Measurements from ENCODE around the gene APOA5. TPM values are rescaled to one million over a fixed set of nuclear protein-coding genes. Genes with fewer than 3 reads are reported as not detected.

APOA5 gene
- polyA plus RNA-seq, 3 donors = not detected

DNA sequence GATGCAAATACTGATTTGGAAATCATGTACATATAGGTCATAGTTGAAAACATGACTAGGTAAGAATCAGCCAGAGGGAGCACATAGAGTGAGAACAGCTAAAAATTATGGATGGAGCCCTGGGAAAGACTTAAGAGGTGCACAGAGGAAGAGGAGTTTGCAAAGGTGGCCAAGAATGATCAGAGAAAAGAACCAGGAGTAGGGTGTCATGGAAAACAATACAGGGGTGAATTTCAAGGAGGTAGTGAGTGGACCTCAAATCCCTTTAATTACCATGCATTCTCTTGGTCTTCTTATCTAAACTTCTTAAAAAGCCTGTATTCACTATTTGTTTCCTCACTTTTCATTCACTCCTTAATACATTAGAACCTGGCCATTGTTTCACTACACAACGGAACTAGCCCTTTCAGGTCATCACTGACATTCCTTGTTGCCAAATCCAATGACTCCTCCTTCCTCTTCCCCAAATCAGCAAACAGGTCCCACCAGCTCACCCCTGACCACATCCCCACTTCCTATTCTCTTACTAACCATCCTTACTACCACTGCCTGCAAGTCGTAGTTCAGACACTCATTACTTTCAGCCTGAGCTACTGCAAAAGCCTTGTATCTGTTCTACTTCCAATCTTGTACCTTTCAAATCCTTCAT lies 41.5 kb downstream of the APOA5 start:
- H3K27ac ChIP-seq (ENCODE audit: low read depth in 1 of 2, low read length in 2 of 2) = peak overlapping the region in 1 of 2 donors; percentile 29
- no peak overlapping the region for H3K9ac ChIP-seq (ENCODE audit: insufficient read depth, low read length, poor library complexity, severe bottlenecking)
- no peak overlapping the region for H3K4me2 ChIP-seq (replicated peaks; ENCODE audit: extremely low read depth, low read length, poor library complexity, severe bottlenecking)
- H3K27me3 Mint-ChIP-seq (ENCODE audit: low read depth in 3 of 3) = no peaks in the 10 kb centered on the region
- no peak overlapping the region for H2AFZ ChIP-seq (ENCODE audit: insufficient read depth, low read depth, low read length, poor library complexity, severe bottlenecking)
- no peaks in the 10 kb centered on the region for H4K20me1 ChIP-seq (ENCODE audit: insufficient read depth, low read length)
- TF ChIP-seq, protein P1, sequence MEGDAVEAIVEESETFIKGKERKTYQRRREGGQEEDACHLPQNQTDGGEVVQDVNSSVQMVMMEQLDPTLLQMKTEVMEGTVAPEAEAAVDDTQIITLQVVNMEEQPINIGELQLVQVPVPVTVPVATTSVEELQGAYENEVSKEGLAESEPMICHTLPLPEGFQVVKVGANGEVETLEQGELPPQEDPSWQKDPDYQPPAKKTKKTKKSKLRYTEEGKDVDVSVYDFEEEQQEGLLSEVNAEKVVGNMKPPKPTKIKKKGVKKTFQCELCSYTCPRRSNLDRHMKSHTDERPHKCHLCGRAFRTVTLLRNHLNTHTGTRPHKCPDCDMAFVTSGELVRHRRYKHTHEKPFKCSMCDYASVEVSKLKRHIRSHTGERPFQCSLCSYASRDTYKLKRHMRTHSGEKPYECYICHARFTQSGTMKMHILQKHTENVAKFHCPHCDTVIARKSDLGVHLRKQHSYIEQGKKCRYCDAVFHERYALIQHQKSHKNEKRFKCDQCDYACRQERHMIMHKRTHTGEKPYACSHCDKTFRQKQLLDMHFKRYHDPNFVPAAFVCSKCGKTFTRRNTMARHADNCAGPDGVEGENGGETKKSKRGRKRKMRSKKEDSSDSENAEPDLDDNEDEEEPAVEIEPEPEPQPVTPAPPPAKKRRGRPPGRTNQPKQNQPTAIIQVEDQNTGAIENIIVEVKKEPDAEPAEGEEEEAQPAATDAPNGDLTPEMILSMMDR (IDR thresholded peaks at IDR 0.05) = no peak
- peaks cover 4% of the 10 kb centered on the region for H3K79me2 ChIP-seq (ENCODE audit: insufficient read depth, low read length)
- peaks cover 6 to 8% of the 10 kb centered on the region in 2 donors for H3K4me1 ChIP-seq (ENCODE audit: control insufficient read depth in 1 of 2, insufficient read depth in 2 of 2, low read length in 2 of 2)
- H3K4me3 ChIP-seq (replicated peaks in 1 of 3; ENCODE audit: low read depth in 2 of 3, low read length in 3 of 3) = no peak overlapping the region
- WGBS (ENCODE audit: insufficient coverage) = 3% methylated on average over 2 of the region's 2 CpGs
- DNase-seq = peak in 1 of 3 donors; percentile 49
- no peaks in the 10 kb centered on the region for H3K27me3 ChIP-seq (ENCODE audit: control insufficient read depth in 2 of 2, insufficient read depth in 2 of 2, low read length in 2 of 2)
- no peak overlapping the region for H3K27ac Mint-ChIP-seq
- H3K4me3 Mint-ChIP-seq = no peak overlapping the region
- H3K9me3 ChIP-seq (replicated peaks in 1 of 2; ENCODE audit: control insufficient read depth in 1 of 2, insufficient read depth in 1 of 2, low read length in 2 of 2) = no peaks in the 10 kb centered on the region
- H3K4me1 Mint-ChIP-seq = no peaks in the 10 kb centered on the region
- peaks cover 85 to 100% of the 10 kb centered on the region in 2 donors for H3K36me3 ChIP-seq (replicated peaks in 1 of 2; ENCODE audit: control insufficient read depth in 1 of 2, insufficient read depth in 2 of 2, low read length in 2 of 2)
- H3K9me3 Mint-ChIP-seq = no peaks in the 10 kb centered on the region
- peaks cover 8 to 57% of the 10 kb centered on the region in 2 donors for H3K36me3 Mint-ChIP-seq
- intact Hi-C loops (cut with micrococcal nuclease) = no loop called here

DNA sequence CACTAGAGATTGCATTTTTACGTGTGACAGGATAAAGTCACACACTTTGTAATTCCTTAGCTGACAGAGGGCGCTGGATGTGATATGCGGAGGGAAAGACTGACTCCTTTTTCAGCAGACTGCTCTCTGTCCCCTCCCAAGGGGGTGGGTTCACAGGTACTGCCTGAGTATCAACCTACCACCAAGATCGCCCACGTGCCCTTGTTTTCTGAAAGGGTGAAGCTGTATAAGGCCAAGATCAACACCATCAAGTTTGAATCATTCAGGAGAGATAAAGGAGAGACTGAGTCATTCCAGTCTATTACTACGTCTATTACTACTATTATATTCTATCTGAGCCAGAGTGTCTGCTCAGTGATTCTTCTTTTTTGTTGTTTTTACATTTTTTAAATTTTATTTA lies 49.6 kb downstream of the APOA5 start:
- peaks cover 20 to 22% of the 10 kb centered on the region in 2 donors for H3K36me3 Mint-ChIP-seq
- H3K4me1 ChIP-seq (ENCODE audit: control insufficient read depth in 1 of 2, insufficient read depth in 2 of 2, low read length in 2 of 2) = no peaks in the 10 kb centered on the region
- H3K4me3 ChIP-seq (replicated peaks in 1 of 3; ENCODE audit: low read depth in 2 of 3, low read length in 3 of 3) = no peak overlapping the region
- H3K4me3 Mint-ChIP-seq = no peak overlapping the region
- peaks cover 9% of the 10 kb centered on the region for H3K4me1 Mint-ChIP-seq
- no peak overlapping the region for H2AFZ ChIP-seq (ENCODE audit: insufficient read depth, low read depth, low read length, poor library complexity, severe bottlenecking)
- no CpG with 5 or more reads among the region's 6 CpGs for WGBS (ENCODE audit: insufficient coverage)
- DNase-seq = no peak
- no peaks in the 10 kb centered on the region for H3K9me3 ChIP-seq (replicated peaks in 1 of 2; ENCODE audit: control insufficient read depth in 1 of 2, insufficient read depth in 1 of 2, low read length in 2 of 2)
- no peak overlapping the region for H3K27ac Mint-ChIP-seq
- intact Hi-C loops (cut with micrococcal nuclease) = no loop called here
- peaks cover 0 to 1% (median 0%) of the 10 kb centered on the region in 3 donors for H3K27me3 Mint-ChIP-seq (ENCODE audit: low read depth in 3 of 3)
- TF ChIP-seq, protein P1 (IDR thresholded peaks at IDR 0.05) = no peak
- no peak overlapping the region for H3K4me2 ChIP-seq (replicated peaks; ENCODE audit: extremely low read depth, low read length, poor library complexity, severe bottlenecking)
- no peaks in the 10 kb centered on the region for H3K79me2 ChIP-seq (ENCODE audit: insufficient read depth, low read length)
- no peaks in the 10 kb centered on the region for H3K27me3 ChIP-seq (ENCODE audit: control insufficient read depth in 2 of 2, insufficient read depth in 2 of 2, low read length in 2 of 2)
- no peak overlapping the region for H3K27ac ChIP-seq (ENCODE audit: low read depth in 1 of 2, low read length in 2 of 2)
- no peak overlapping the region for H3K9ac ChIP-seq (ENCODE audit: insufficient read depth, low read length, poor library complexity, severe bottlenecking)
- H3K36me3 ChIP-seq (replicated peaks in 1 of 2; ENCODE audit: control insufficient read depth in 1 of 2, insufficient read depth in 2 of 2, low read length in 2 of 2) = peaks cover 16 to 31% of the 10 kb centered on the region in 2 donors
- H3K9me3 Mint-ChIP-seq = no peaks in the 10 kb centered on the region
- H4K20me1 ChIP-seq (ENCODE audit: insufficient read depth, low read length) = no peaks in the 10 kb centered on the region
